ENCODE results near the gene OR2H2. TPM values are rescaled to one million over a fixed set of nuclear protein-coding genes. Genes with fewer than 3 reads are reported as not detected.

The OR2H2 gene
- total RNA-seq, 2 donors from 2014 or later, result not detected

DNA sequence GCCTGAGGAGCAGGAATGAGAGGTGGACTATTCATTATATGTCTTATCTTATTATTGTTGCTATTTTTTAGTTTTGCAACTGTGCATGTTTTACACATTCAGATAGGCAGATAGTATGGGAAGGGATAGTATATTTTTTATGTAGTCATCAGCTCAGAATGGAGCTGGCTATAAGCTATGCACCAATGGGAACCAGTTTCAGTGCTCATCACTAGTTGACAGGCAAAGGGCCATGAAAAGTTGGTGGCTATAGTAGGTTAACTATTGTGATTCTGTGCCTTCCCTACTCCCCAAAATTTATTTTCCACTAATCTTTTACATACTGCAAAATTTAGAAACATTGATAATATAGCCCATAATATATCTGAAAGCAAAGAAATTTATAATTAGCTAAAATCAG lies 20.0 kb upstream of the OR2H2 start:
- no peaks in the 10 kb centered on the region for H3K36me3 Mint-ChIP-seq (ENCODE audit: low read depth)
- ATAC-seq, result no peak
- H3K9me3 ChIP-seq (ENCODE audit: control insufficient read depth, low read length, poor library complexity, severe bottlenecking), result no peaks in the 10 kb centered on the region
- H3K27me3 Mint-ChIP-seq, result peaks cover 57% of the 10 kb centered on the region
- H3K4me3 Mint-ChIP-seq, result no peak overlapping the region
- peaks cover 4% of the 10 kb centered on the region for H3K4me1 Mint-ChIP-seq
- H3K27ac Mint-ChIP-seq, result no peak overlapping the region
- DNase-seq, result no peak

DNA sequence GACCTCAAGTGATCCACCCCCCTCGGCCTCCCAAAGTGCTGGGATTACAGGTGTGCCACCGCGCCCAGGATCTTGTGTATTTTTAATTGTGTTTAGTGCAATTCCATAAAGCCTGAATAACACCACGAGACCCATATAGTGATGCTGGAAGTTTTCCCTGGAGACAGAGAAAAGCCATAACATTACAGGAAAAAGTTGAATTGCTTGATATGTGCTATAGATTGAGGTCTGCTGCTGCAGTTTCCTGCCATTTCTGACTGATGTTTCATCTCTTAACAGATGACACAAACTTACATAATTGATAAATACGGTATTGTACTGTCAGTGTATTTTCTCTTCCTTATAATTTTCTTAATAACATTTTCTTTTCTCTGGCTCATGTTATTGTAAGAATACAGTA lies 18.1 kb upstream of the OR2H2 start:
- H3K9me3 ChIP-seq (ENCODE audit: control insufficient read depth, low read length, poor library complexity, severe bottlenecking), result no peaks in the 10 kb centered on the region
- DNase-seq, result no peak
- H3K27me3 Mint-ChIP-seq, result peaks cover 57% of the 10 kb centered on the region
- no peak overlapping the region for H3K4me3 Mint-ChIP-seq
- peaks cover 4% of the 10 kb centered on the region for H3K4me1 Mint-ChIP-seq
- H3K36me3 Mint-ChIP-seq (ENCODE audit: low read depth), result no peaks in the 10 kb centered on the region
- ATAC-seq, result no peak
- H3K27ac Mint-ChIP-seq, result no peak overlapping the region

DNA sequence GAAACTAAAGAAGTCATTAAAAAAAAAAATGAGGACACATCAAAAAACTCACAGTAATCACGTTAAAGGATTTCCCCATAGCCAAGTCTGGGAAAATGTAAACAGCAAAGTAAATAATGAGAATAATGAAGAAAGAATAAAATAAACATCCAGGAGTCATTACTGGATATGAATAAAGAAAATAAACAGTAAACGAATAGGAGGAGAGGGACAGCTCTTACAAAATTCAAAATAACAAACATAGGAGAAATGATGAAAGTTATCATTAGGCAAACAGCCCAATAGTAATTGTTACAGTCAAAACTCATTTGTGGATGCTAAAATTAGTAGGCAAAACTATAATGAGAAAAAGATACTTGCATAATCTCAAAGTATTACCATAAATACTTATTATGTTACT lies 17.4 kb upstream of the OR2H2 start:
- Mint-ChIP-seq H3K36me3 (ENCODE audit: low read depth) (no peaks in the 10 kb centered on the region), H3K4me3 (no peak overlapping the region), H3K27me3 (peaks cover 62% of the 10 kb centered on the region), H3K4me1 (peaks cover 4% of the 10 kb centered on the region), H3K27ac (no peak overlapping the region)
- DNase-seq (no peak), ATAC-seq (no peak)
- no peaks in the 10 kb centered on the region for H3K9me3 ChIP-seq (ENCODE audit: control insufficient read depth, low read length, poor library complexity, severe bottlenecking)

DNA sequence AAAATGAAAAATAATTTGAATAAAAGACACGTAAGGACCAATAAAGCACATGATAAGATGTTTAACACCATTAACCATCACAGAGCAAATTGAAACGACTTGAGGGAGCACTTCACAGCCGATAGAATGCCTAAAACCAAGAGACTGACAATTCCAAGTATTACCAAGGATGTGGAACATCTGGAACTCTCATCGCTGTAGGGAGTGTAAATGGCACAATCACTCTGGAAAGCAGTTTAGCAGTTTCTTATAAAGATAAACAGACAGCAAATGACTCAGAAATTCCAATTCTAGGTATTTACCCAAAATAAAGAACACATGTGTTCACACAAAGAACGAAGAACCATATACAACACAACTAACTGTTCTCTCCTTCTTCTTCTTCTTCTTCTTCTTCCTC lies 16.9 kb upstream of the OR2H2 start:
- Mint-ChIP-seq H3K4me1 (peaks cover 4% of the 10 kb centered on the region), H3K4me3 (no peak overlapping the region), H3K36me3 (ENCODE audit: low read depth) (no peaks in the 10 kb centered on the region), H3K27me3 (peaks cover 58% of the 10 kb centered on the region), H3K27ac (no peak overlapping the region)
- H3K9me3 ChIP-seq (ENCODE audit: control insufficient read depth, low read length, poor library complexity, severe bottlenecking), result no peaks in the 10 kb centered on the region
- ATAC-seq (no peak), DNase-seq (no peak)

DNA sequence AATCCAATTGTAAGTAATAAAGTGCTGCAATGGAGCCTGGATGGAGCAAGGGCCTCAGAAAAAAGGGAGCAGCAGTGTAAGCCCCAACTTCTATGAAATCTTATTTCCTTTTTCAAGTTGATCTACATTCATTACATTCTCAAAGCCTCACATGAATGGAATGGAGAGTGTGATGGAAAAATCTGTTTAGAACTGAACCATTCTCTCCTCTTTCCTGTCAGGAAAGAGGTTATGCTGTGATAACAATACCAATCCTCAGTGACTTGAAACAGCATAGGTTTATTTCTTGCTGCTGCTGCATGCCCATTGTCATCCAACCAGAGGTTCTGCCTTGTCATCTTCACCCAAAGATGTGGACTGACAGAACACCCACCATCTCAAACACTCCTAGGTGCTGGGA lies 8.9 kb upstream of the OR2H2 start:
- ATAC-seq, result no peak
- Mint-ChIP-seq H3K27ac (no peak overlapping the region), H3K4me1 (peaks cover 9% of the 10 kb centered on the region), H3K27me3 (peaks cover 73% of the 10 kb centered on the region), H3K36me3 (ENCODE audit: low read depth) (peaks cover 3% of the 10 kb centered on the region), H3K4me3 (no peak overlapping the region)
- no peaks in the 10 kb centered on the region for H3K9me3 ChIP-seq (ENCODE audit: control insufficient read depth, low read length, poor library complexity, severe bottlenecking)
- no peak for DNase-seq

DNA sequence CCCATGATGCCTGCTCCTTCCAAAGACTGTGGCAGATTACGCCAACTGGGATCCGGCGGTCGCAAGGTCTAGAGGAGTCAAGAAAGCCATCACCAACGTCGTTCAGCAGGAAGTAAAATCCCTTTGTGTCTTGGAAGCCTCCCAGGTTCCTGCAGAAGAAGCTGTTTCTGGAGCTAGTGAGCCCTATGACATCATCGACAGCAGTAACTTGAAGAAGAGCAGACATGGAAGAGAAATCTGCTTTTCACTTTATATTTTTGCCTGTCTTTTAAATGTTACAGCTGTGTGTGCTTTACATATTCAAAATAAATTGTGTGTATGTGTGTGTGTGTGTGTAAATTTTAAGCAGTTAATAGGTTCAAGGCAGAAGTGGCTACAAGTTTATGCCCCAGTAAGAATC lies 7.4 kb upstream of the OR2H2 start:
- peaks cover 9% of the 10 kb centered on the region for H3K4me1 Mint-ChIP-seq
- ATAC-seq, result no peak
- H3K27ac Mint-ChIP-seq, result no peak overlapping the region
- H3K36me3 Mint-ChIP-seq (ENCODE audit: low read depth), result peaks cover 3% of the 10 kb centered on the region
- H3K4me3 Mint-ChIP-seq, result no peak overlapping the region
- H3K27me3 Mint-ChIP-seq, result peaks cover 62% of the 10 kb centered on the region
- no peak for DNase-seq
- H3K9me3 ChIP-seq (ENCODE audit: control insufficient read depth, low read length, poor library complexity, severe bottlenecking), result no peaks in the 10 kb centered on the region

DNA sequence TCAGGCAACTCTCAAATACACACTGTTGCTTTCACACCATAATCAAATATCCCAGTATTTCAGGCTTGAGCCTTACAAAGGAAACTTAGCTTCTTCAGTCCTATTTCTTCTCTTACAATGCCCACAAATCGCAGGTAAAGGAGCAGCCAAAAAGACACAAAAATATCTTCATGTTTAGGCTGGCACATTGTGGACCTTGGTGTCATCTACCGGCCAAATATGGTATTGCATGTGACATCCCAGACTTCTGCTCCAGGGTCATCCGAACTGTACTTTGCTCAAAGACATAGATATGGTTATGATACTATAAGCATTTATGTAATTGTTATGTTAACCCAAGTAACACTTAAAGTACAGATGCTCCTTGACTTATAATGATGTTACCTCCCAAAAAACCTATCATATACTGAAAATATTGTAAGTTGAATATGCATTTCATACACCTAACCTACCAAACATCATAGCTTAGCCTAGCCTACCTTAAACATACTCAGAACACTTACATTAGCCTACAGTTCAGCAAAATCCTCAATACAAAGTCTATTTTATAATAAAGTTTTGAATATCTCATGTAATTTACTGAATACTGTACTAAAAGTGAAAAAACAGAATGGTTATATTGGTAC lies 4.6 kb downstream of the OR2H2 start:
- Mint-ChIP-seq H3K27ac (no peak overlapping the region), H3K4me3 (no peak overlapping the region), H3K36me3 (ENCODE audit: low read depth) (peaks cover 3% of the 10 kb centered on the region), H3K27me3 (peaks cover 46% of the 10 kb centered on the region), H3K4me1 (peaks cover 7% of the 10 kb centered on the region)
- ATAC-seq, result peak; percentile 70
- no peaks in the 10 kb centered on the region for H3K9me3 ChIP-seq (ENCODE audit: control insufficient read depth, low read length, poor library complexity, severe bottlenecking)
- peak in 2 of 3 donors; percentile 21 to 46 for DNase-seq

DNA sequence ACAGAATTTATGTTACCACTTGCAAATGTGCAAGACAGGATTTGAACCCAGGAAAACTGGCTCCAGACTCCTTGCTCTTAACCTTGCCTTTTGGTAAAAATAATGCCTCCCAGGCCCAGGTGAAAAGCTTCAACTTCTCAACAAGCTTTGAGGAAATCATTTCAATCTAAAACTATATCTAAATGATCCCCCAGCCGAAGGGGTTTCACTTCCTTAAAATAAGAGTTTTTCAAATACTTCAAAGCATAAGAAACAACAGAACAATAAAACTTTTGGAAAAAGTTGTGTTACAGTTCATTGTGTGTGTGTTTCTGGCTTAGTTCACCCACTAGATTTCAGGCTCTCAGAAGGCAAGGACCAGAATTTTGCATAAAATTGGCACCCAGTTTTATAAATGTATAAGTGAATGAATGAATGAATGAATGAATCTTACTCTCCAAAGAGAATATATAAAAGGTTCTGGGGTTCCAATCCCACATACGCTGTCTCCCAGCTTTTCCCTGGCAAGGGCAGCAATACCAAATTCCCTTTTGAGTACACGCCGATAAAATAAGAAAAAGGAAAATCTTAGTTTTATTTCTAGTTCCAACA lies 5.4 kb downstream of the OR2H2 start:
- no peak for DNase-seq
- peaks cover 7% of the 10 kb centered on the region for H3K4me1 Mint-ChIP-seq
- H3K27ac Mint-ChIP-seq, result no peak overlapping the region
- H3K9me3 ChIP-seq (ENCODE audit: control insufficient read depth, low read length, poor library complexity, severe bottlenecking), result no peaks in the 10 kb centered on the region
- H3K27me3 Mint-ChIP-seq, result peaks cover 39% of the 10 kb centered on the region
- no peak for ATAC-seq
- peaks cover 3% of the 10 kb centered on the region for H3K36me3 Mint-ChIP-seq (ENCODE audit: low read depth)
- H3K4me3 Mint-ChIP-seq, result no peak overlapping the region

DNA sequence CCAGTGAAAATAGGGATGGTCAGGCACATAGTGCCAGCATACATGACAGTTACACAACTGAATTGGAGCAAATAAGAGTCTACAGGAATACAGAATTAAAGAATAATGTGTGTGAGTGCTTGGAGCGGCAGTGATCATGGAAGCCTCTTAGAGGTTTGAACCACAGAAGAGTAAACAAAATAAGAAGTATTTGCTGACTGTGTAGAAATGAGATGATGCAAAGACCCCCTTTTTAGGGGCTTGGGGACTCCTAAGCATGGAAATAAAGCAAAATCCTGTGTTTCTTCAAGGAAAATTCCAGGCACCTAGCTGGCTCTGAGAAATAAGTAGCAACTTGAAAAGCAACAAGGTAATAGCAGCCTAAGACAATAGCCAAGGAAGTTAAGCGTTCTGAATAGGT lies 6.8 kb downstream of the OR2H2 start:
- H3K27me3 Mint-ChIP-seq, result peaks cover 33% of the 10 kb centered on the region
- H3K36me3 Mint-ChIP-seq (ENCODE audit: low read depth), result no peaks in the 10 kb centered on the region
- H3K27ac Mint-ChIP-seq, result no peak overlapping the region
- ATAC-seq, result no peak
- DNase-seq, result no peak
- H3K9me3 ChIP-seq (ENCODE audit: control insufficient read depth, low read length, poor library complexity, severe bottlenecking), result no peaks in the 10 kb centered on the region
- peaks cover 5% of the 10 kb centered on the region for H3K4me1 Mint-ChIP-seq
- H3K4me3 Mint-ChIP-seq, result no peak overlapping the region

DNA sequence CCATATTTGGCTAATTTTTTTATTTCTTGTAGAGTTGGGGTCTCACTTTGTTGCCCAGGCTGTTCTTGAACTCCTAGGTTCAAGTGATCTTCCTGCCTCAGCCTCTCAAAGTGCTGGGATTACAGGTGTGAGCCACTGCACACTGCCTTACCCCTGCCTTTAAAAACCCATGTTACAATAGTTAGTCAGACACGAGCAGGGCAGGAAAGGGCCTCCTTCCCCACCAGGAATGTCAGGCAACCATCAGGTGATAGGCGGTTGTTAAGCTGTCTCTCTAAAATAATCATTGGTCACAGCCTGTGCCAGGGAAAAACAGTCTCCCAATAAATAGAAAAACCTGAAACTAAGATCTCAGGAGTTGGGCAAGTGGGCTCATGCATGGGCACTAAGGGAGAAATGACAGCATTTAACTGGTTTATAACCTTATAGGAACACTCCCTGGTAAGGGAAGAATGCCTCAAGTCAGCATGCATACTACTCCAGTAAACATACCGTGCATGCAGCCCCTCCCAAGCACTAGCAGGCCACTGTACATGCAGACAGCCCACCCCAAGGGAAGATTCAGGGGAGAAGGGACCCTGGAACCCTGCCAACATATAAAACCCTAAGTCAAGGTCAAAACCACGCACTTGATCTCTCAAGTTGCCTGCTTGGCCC lies 8.4 kb downstream of the OR2H2 start:
- no peak overlapping the region for H3K4me3 Mint-ChIP-seq
- H3K27me3 Mint-ChIP-seq, result peaks cover 18% of the 10 kb centered on the region
- peaks cover 2% of the 10 kb centered on the region for H3K4me1 Mint-ChIP-seq
- H3K27ac Mint-ChIP-seq, result no peak overlapping the region
- no peaks in the 10 kb centered on the region for H3K36me3 Mint-ChIP-seq (ENCODE audit: low read depth)
- no peaks in the 10 kb centered on the region for H3K9me3 ChIP-seq (ENCODE audit: control insufficient read depth, low read length, poor library complexity, severe bottlenecking)
- DNase-seq (no peak), ATAC-seq (no peak)

DNA sequence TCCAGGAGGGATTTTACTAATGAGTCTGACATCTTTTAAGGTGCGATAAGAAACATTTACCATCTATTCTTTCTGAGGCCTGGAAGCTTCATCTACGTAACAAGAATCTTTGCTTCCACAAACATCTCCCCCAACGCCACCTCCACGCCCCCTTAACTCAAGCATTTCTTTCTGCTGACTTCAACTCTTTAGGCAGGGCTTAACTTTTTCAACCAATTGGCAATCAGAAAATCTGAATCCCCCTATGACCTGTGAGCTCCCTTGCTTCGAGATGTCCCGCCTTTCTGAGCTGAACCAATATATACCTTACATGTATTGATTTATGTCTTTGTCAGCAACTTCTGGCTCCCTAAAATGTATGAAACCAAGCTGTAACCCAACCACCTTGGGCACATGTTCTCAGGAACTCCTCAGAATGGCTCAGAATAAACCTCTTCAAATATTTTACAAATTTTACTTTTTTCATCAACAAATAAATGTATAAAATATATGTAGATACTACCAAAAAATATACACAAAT lies 11.5 kb downstream of the OR2H2 start:
- Mint-ChIP-seq H3K36me3 (ENCODE audit: low read depth) (no peaks in the 10 kb centered on the region), H3K27ac (no peak overlapping the region), H3K27me3 (peaks cover 4% of the 10 kb centered on the region), H3K4me1 (peaks cover 2% of the 10 kb centered on the region), H3K4me3 (no peak overlapping the region)
- ATAC-seq, result no peak
- no peak for DNase-seq
- no peaks in the 10 kb centered on the region for H3K9me3 ChIP-seq (ENCODE audit: control insufficient read depth, low read length, poor library complexity, severe bottlenecking)

DNA sequence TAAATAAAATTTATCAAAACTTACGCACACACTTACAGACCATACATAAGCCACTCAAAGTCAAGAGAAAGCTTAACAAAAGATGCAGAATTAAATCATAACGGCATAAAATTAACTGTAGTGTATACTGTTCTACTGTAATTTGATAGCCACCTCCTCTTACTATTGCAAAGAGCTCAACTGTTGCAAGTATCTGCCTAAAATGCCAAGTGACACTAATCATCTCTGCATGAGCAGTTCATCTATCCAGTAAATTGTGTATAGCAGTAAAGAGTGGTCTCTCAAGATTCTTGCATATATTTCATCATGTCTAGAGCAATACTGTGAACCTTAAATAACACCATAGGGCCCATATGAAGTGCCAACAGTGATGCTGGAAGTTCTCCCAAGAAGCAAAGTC lies 12.3 kb downstream of the OR2H2 start:
- Mint-ChIP-seq H3K27me3 (no peaks in the 10 kb centered on the region), H3K4me1 (peaks cover 2% of the 10 kb centered on the region), H3K4me3 (no peak overlapping the region), H3K27ac (no peak overlapping the region), H3K36me3 (ENCODE audit: low read depth) (peaks cover under 1% of the 10 kb centered on the region)
- ATAC-seq (no peak), DNase-seq (no peak)
- no peaks in the 10 kb centered on the region for H3K9me3 ChIP-seq (ENCODE audit: control insufficient read depth, low read length, poor library complexity, severe bottlenecking)

DNA sequence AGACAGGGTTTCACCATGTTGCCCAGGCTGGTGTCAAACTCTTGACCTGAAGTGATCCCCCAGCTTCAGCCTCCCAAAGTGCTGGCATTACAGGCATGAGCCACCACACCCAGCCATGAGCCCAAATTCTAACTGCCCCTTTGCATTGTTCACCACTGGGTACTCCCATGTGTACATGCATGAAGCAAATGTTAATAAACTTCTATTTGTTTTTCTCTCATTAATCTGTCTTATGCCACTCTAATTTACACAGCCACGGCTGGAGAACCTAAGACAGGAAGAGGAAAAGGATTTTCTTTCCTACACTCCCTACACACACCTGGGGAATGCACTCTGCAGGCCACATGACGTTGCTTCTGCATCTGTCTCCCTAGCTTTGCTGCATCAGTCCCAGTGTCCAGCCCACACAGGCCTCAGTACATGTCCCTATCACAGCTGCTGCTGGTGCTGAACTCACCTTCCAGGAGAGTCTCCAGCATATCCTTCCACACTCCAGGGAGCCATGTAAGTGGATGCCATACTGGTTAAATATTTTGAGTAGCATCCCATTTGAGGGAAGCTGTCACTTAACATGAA lies 13.3 kb downstream of the OR2H2 start:
- Mint-ChIP-seq H3K36me3 (ENCODE audit: low read depth) (peaks cover 10% of the 10 kb centered on the region), H3K27me3 (no peaks in the 10 kb centered on the region), H3K4me1 (peaks cover 11% of the 10 kb centered on the region), H3K27ac (no peak overlapping the region), H3K4me3 (no peak overlapping the region)
- ATAC-seq (no peak), DNase-seq (no peak)
- no peaks in the 10 kb centered on the region for H3K9me3 ChIP-seq (ENCODE audit: control insufficient read depth, low read length, poor library complexity, severe bottlenecking)

Data from T-helper 17 cell (primary cell).